ENCODE measurements around the gene KRT39. TPM values are rescaled to one million over a fixed set of nuclear protein-coding genes. Genes with fewer than 3 reads are reported as not detected.
A peak's percentile ranks its signal among the peaks of the same experiment; 100 is the strongest.

The KRT39 gene
- total and polyA plus RNA-seq, 2 of the 13 experiments (the other 11 are each of a cell fraction or from before 2014, with no cell fraction given): 0.07 to 1.2 TPM

GRCh38 chr17:40937384-40937819 lies 29.3 kb downstream of the KRT39 start, which contains the start of gene KRT23 (continued):
- TF ChIP-seq ZNF292 (CRISPR knock-in tag; IDR thresholded peaks at IDR 0.05; ENCODE audit: borderline replicate concordance, low read depth): no peak; the same call in 1 of the 2 replicates
- no peak for TF ChIP-seq KMT2A (CRISPR knock-in tag; IDR thresholded peaks at IDR 0.05)
- no peak for TF ChIP-seq PCBP1 (IDR thresholded peaks at IDR 0.05; ENCODE audit: borderline replicate concordance, low read depth, low read length)
- no peak for TF ChIP-seq ZNF776 (CRISPR knock-in tag; IDR thresholded peaks at IDR 0.05)
- 0 out of 2 replicates have a peak, but pooled peaks have one; percentile 8 for TF ChIP-seq ZFX (CRISPR knock-in tag; IDR thresholded peaks at IDR 0.05; ENCODE audit: low read depth)
- no peak for TF ChIP-seq ARNTL (CRISPR knock-in tag; IDR thresholded peaks at IDR 0.05)
- TF ChIP-seq HNF1B (CRISPR knock-in tag; IDR thresholded peaks at IDR 0.05): no peak
- TF ChIP-seq MEIS1 (CRISPR knock-in tag; IDR thresholded peaks at IDR 0.05; ENCODE audit: borderline replicate concordance): no peak
- TF ChIP-seq SAP130 (CRISPR knock-in tag; IDR thresholded peaks at IDR 0.05; ENCODE audit: low read depth): 0 out of 2 replicates have a peak, but pooled peaks have one; percentile 23
- TF ChIP-seq POGK (CRISPR knock-in tag; conservative IDR thresholded peaks at IDR 0.05): no peak
- no peak for TF ChIP-seq MBNL3 (CRISPR knock-in tag; conservative IDR thresholded peaks at IDR 0.05)
- TF ChIP-seq ZBTB43 (CRISPR knock-in tag; conservative IDR thresholded peaks at IDR 0.05): no peak
- no peak for TF ChIP-seq HNRNPLL (IDR thresholded peaks at IDR 0.05; ENCODE audit: low read depth, low read length, poor library complexity, severe bottlenecking)
- TF ChIP-seq ZNF720 (CRISPR knock-in tag; IDR thresholded peaks at IDR 0.05): no peak
- no peak; the same call in 1 of the 2 replicates for TF ChIP-seq ZNF788 (CRISPR knock-in tag; IDR thresholded peaks at IDR 0.05; ENCODE audit: borderline replicate concordance)
- TF ChIP-seq ZBTB39 (CRISPR knock-in tag; IDR thresholded peaks at IDR 0.05): no peak
- TF ChIP-seq ZNF768 (CRISPR knock-in tag; IDR thresholded peaks at IDR 0.05): 0 out of 2 replicates have a peak, but pooled peaks have one; percentile 25
- TF ChIP-seq ELF4 (CRISPR knock-in tag; IDR thresholded peaks at IDR 0.05; ENCODE audit: borderline replicate concordance): no peak
- 0 out of 2 replicates have a peak, but pooled peaks have one; percentile 16 for TF ChIP-seq ZNF772 (CRISPR knock-in tag; IDR thresholded peaks at IDR 0.05)
- TF ChIP-seq PATZ1 (CRISPR knock-in tag; IDR thresholded peaks at IDR 0.05): peak; percentile 45; the same call in 1 of the 2 replicates

All from HepG2 (cell line).